ENCODE results near the gene IFNLR1.

The IFNLR1 gene

GRCh38 chr1:24206083-24206464 is 19.0 kb upstream of the IFNLR1 start:
- no peaks in the 10 kb centered on the region for H3K27me3 ChIP-seq (replicated peaks; ENCODE audit: control insufficient read depth, insufficient read depth, low read length, poor library complexity, severe bottlenecking)
- no peaks in the 10 kb centered on the region for H3K4me1 ChIP-seq (ENCODE audit: control insufficient read depth, insufficient read depth, low read length, poor library complexity, severe bottlenecking)
- no peak overlapping the region for H3K27ac ChIP-seq (ENCODE audit: insufficient read depth, low read length, poor library complexity, severe bottlenecking)
- no peak overlapping the region for H3K4me3 ChIP-seq (ENCODE audit: insufficient read depth, low read depth, low read length, poor library complexity, severe bottlenecking)
- no peak for DNase-seq
- no peaks in the 10 kb centered on the region for H3K9me3 ChIP-seq (ENCODE audit: control insufficient read depth, low read length)
- H3K36me3 ChIP-seq (ENCODE audit: control insufficient read depth, insufficient read depth, low read length): no peaks in the 10 kb centered on the region

GRCh38 chr1:24205345-24206082 is 18.4 kb upstream of the IFNLR1 start:
- Histone ChIP-seq H3K4me1 (ENCODE audit: control insufficient read depth, insufficient read depth, low read length, poor library complexity, severe bottlenecking) (no peaks in the 10 kb centered on the region), H3K9me3 (ENCODE audit: control insufficient read depth, low read length) (no peaks in the 10 kb centered on the region)
- DNase-seq: no peak

GRCh38 chr1:24204116-24204515 is 17.0 kb upstream of the IFNLR1 start:
- Histone ChIP-seq H3K4me3 (ENCODE audit: insufficient read depth, low read depth, low read length, poor library complexity, severe bottlenecking) (no peak overlapping the region), H3K9me3 (ENCODE audit: control insufficient read depth, low read length) (no peaks in the 10 kb centered on the region), H3K36me3 (ENCODE audit: control insufficient read depth, insufficient read depth, low read length) (no peaks in the 10 kb centered on the region), H3K27me3 (replicated peaks; ENCODE audit: control insufficient read depth, insufficient read depth, low read length, poor library complexity, severe bottlenecking) (no peaks in the 10 kb centered on the region), H3K4me1 (ENCODE audit: control insufficient read depth, insufficient read depth, low read length, poor library complexity, severe bottlenecking) (peaks cover 5% of the 10 kb centered on the region), H3K27ac (ENCODE audit: insufficient read depth, low read length, poor library complexity, severe bottlenecking) (no peak overlapping the region)
- no peak for DNase-seq

More at GRCh38 chr1:24205345-24206082, 18.4 kb upstream of the IFNLR1 start:
- Histone ChIP-seq H3K27me3 (replicated peaks; ENCODE audit: control insufficient read depth, insufficient read depth, low read length, poor library complexity, severe bottlenecking) (no peaks in the 10 kb centered on the region), H3K27ac (ENCODE audit: insufficient read depth, low read length, poor library complexity, severe bottlenecking) (no peak overlapping the region), H3K36me3 (ENCODE audit: control insufficient read depth, insufficient read depth, low read length) (no peaks in the 10 kb centered on the region), H3K4me3 (ENCODE audit: insufficient read depth, low read depth, low read length, poor library complexity, severe bottlenecking) (no peak overlapping the region)

- no peak overlapping the region for H3K4me3 ChIP-seq (ENCODE audit: insufficient read depth, low read depth, low read length, poor library complexity, severe bottlenecking)
- H3K27me3 ChIP-seq (replicated peaks; ENCODE audit: control insufficient read depth, insufficient read depth, low read length, poor library complexity, severe bottlenecking): no peaks in the 10 kb centered on the region
- peaks cover 6% of the 10 kb centered on the region for H3K4me1 ChIP-seq (ENCODE audit: control insufficient read depth, insufficient read depth, low read length, poor library complexity, severe bottlenecking)
- no peak overlapping the region for H3K27ac ChIP-seq (ENCODE audit: insufficient read depth, low read length, poor library complexity, severe bottlenecking)
- DNase-seq: no peak
- H3K36me3 ChIP-seq (ENCODE audit: control insufficient read depth, insufficient read depth, low read length): no peaks in the 10 kb centered on the region
- H3K9me3 ChIP-seq (ENCODE audit: control insufficient read depth, low read length): no peaks in the 10 kb centered on the region
These were observed 16.3 kb upstream of the IFNLR1 start for GRCh38 chr1:24203404-24203803.

GRCh38 chr1:24202987-24203386 is 15.9 kb upstream of the IFNLR1 start:
- Histone ChIP-seq H3K4me3 (ENCODE audit: insufficient read depth, low read depth, low read length, poor library complexity, severe bottlenecking) (no peak overlapping the region), H3K27ac (ENCODE audit: insufficient read depth, low read length, poor library complexity, severe bottlenecking) (no peak overlapping the region), H3K36me3 (ENCODE audit: control insufficient read depth, insufficient read depth, low read length) (no peaks in the 10 kb centered on the region), H3K9me3 (ENCODE audit: control insufficient read depth, low read length) (no peaks in the 10 kb centered on the region), H3K4me1 (ENCODE audit: control insufficient read depth, insufficient read depth, low read length, poor library complexity, severe bottlenecking) (peaks cover 6% of the 10 kb centered on the region), H3K27me3 (replicated peaks; ENCODE audit: control insufficient read depth, insufficient read depth, low read length, poor library complexity, severe bottlenecking) (no peaks in the 10 kb centered on the region)
- DNase-seq: no peak

- Histone ChIP-seq H3K27me3 (replicated peaks; ENCODE audit: control insufficient read depth, insufficient read depth, low read length, poor library complexity, severe bottlenecking) (no peaks in the 10 kb centered on the region), H3K4me3 (ENCODE audit: insufficient read depth, low read depth, low read length, poor library complexity, severe bottlenecking) (no peak overlapping the region), H3K27ac (ENCODE audit: insufficient read depth, low read length, poor library complexity, severe bottlenecking) (no peak overlapping the region), H3K36me3 (ENCODE audit: control insufficient read depth, insufficient read depth, low read length) (no peaks in the 10 kb centered on the region), H3K9me3 (ENCODE audit: control insufficient read depth, low read length) (no peaks in the 10 kb centered on the region), H3K4me1 (ENCODE audit: control insufficient read depth, insufficient read depth, low read length, poor library complexity, severe bottlenecking) (peaks cover 6% of the 10 kb centered on the region)
- no peak for DNase-seq
These were observed 15.5 kb upstream of the IFNLR1 start for GRCh38 chr1:24202556-24202955.

- DNase-seq: peak in 2 of 3 donors; percentile 13 to 52
- Histone ChIP-seq H3K4me3 (ENCODE audit: insufficient read depth, low read depth, low read length, poor library complexity, severe bottlenecking) (no peak overlapping the region), H3K36me3 (ENCODE audit: control insufficient read depth, insufficient read depth, low read length) (no peaks in the 10 kb centered on the region), H3K27ac (ENCODE audit: insufficient read depth, low read length, poor library complexity, severe bottlenecking) (no peak overlapping the region), H3K27me3 (replicated peaks; ENCODE audit: control insufficient read depth, insufficient read depth, low read length, poor library complexity, severe bottlenecking) (no peaks in the 10 kb centered on the region), H3K9me3 (ENCODE audit: control insufficient read depth, low read length) (no peaks in the 10 kb centered on the region), H3K4me1 (ENCODE audit: control insufficient read depth, insufficient read depth, low read length, poor library complexity, severe bottlenecking) (peaks cover 6% of the 10 kb centered on the region)
These were observed 14.9 kb upstream of the IFNLR1 start for GRCh38 chr1:24201941-24202440.

- peak; percentile 56 to 68 (median 57) for DNase-seq
- H3K36me3 ChIP-seq (ENCODE audit: control insufficient read depth, insufficient read depth, low read length): no peaks in the 10 kb centered on the region
- no peak overlapping the region for H3K27ac ChIP-seq (ENCODE audit: insufficient read depth, low read length, poor library complexity, severe bottlenecking)
- no peaks in the 10 kb centered on the region for H3K27me3 ChIP-seq (replicated peaks; ENCODE audit: control insufficient read depth, insufficient read depth, low read length, poor library complexity, severe bottlenecking)
- no peaks in the 10 kb centered on the region for H3K9me3 ChIP-seq (ENCODE audit: control insufficient read depth, low read length)
- no peak overlapping the region for H3K4me3 ChIP-seq (ENCODE audit: insufficient read depth, low read depth, low read length, poor library complexity, severe bottlenecking)
- peaks cover 6% of the 10 kb centered on the region for H3K4me1 ChIP-seq (ENCODE audit: control insufficient read depth, insufficient read depth, low read length, poor library complexity, severe bottlenecking)
These were observed 12.3 kb upstream of the IFNLR1 start for GRCh38 chr1:24199291-24199900.

GRCh38 chr1:24198766-24199165 is 11.7 kb upstream of the IFNLR1 start:
- Histone ChIP-seq H3K4me1 (ENCODE audit: control insufficient read depth, insufficient read depth, low read length, poor library complexity, severe bottlenecking) (peaks cover 6% of the 10 kb centered on the region), H3K27ac (ENCODE audit: insufficient read depth, low read length, poor library complexity, severe bottlenecking) (no peak overlapping the region), H3K27me3 (replicated peaks; ENCODE audit: control insufficient read depth, insufficient read depth, low read length, poor library complexity, severe bottlenecking) (no peaks in the 10 kb centered on the region), H3K36me3 (ENCODE audit: control insufficient read depth, insufficient read depth, low read length) (no peaks in the 10 kb centered on the region), H3K4me3 (ENCODE audit: insufficient read depth, low read depth, low read length, poor library complexity, severe bottlenecking) (no peak overlapping the region), H3K9me3 (ENCODE audit: control insufficient read depth, low read length) (no peaks in the 10 kb centered on the region)
- DNase-seq: no peak

GRCh38 chr1:24195874-24196273 is 8.8 kb upstream of the IFNLR1 start:
- H3K4me3 ChIP-seq (ENCODE audit: insufficient read depth, low read depth, low read length, poor library complexity, severe bottlenecking): no peak overlapping the region
- H3K9me3 ChIP-seq (ENCODE audit: control insufficient read depth, low read length): no peaks in the 10 kb centered on the region
- no peaks in the 10 kb centered on the region for H3K27me3 ChIP-seq (replicated peaks; ENCODE audit: control insufficient read depth, insufficient read depth, low read length, poor library complexity, severe bottlenecking)
- no peak overlapping the region for H3K27ac ChIP-seq (ENCODE audit: insufficient read depth, low read length, poor library complexity, severe bottlenecking)
- H3K36me3 ChIP-seq (ENCODE audit: control insufficient read depth, insufficient read depth, low read length): no peaks in the 10 kb centered on the region
- peaks cover 6% of the 10 kb centered on the region for H3K4me1 ChIP-seq (ENCODE audit: control insufficient read depth, insufficient read depth, low read length, poor library complexity, severe bottlenecking)
- DNase-seq: no peak
